CD8-positive, alpha-beta memory T cell (primary cell): ENCODE data around the gene TENT4B. TPM values are rescaled to one million over a fixed set of nuclear protein-coding genes. Genes with fewer than 3 reads are reported as not detected.

Experiments used
- CTCF ChIA-PET: fragments of 350-600 bp; sonication (Branson Sonifier 250); formaldehyde crosslinking; loops from one replicate; lab custom pipeline; 2021; ENCODE audit warnings: antibody characterized with exemption; lab: Charles Lee
- POLR2A ChIA-PET: fragments of 350-600 bp; sonication (Branson Sonifier 250); formaldehyde crosslinking; loops from one replicate; lab custom pipeline; 2021; ENCODE audit warnings: antibody characterized with exemption; lab: Charles Lee
- DNase-seq, 5 donors: peaks; one replicate each; pipeline versions ENCODE4 v3.0.0 to v3.0.0-alpha.2; 2020 to 2022; ENCODE audit warnings: mixed read lengths in 1 of 5
- H3K27ac ChIP-seq: one replicate; pipeline ENCODE4 v1.7.0; 2013; ENCODE audit warnings: low read depth, mild to moderate bottlenecking, low read length, moderate library complexity
- H3K27me3 ChIP-seq: 2 replicates; pipeline ENCODE4 v1.7.0; 2013; ENCODE audit warnings: low read length, mild to moderate bottlenecking; ENCODE audit not compliant: insufficient read depth, poor library complexity, severe bottlenecking
- H3K36me3 ChIP-seq: 2 replicates; pipeline ENCODE4 v1.7.0; 2013; ENCODE audit warnings: mild to moderate bottlenecking, low read length, moderate library complexity; ENCODE audit not compliant: insufficient read depth
- H3K4me1 ChIP-seq: 2 replicates; pipeline ENCODE4 v1.7.0; 2013; ENCODE audit warnings: mild to moderate bottlenecking, low read length, moderate library complexity; ENCODE audit not compliant: insufficient read depth
- H3K4me3 ChIP-seq: 2 replicates; pipeline ENCODE4 v1.7.0; 2013; ENCODE audit warnings: mild to moderate bottlenecking, low read length
- H3K9me3 ChIP-seq: 2 replicates; pipeline ENCODE4 v1.7.0; 2013; ENCODE audit warnings: mild to moderate bottlenecking, low read length
- H3K27ac Mint-ChIP-seq, 8 donors: one replicate each; pipeline ENCODE4 v1.8.0; 2020 to 2021; ENCODE audit warnings: mixed read lengths in 8 of 8, mild to moderate bottlenecking in 6 of 8, inconsistent platforms in 3 of 8, moderate library complexity in 3 of 8
- H3K27me3 Mint-ChIP-seq, 2 donors: one replicate each; pipeline ENCODE4 v1.8.0; 2020 to 2021; ENCODE audit warnings: mixed read lengths in 2 of 2, mild to moderate bottlenecking in 1 of 2, moderate library complexity in 1 of 2
- H3K36me3 Mint-ChIP-seq, 3 donors: one replicate each; pipeline ENCODE4 v1.8.0; 2020 to 2021; ENCODE audit warnings: mixed read lengths in 3 of 3, inconsistent platforms in 1 of 3, mild to moderate bottlenecking in 1 of 3
- H3K4me1 Mint-ChIP-seq, 3 donors: one replicate each; pipeline ENCODE4 v1.8.0; 2020 to 2021; ENCODE audit warnings: mixed read lengths in 3 of 3, inconsistent platforms in 1 of 3, mild to moderate bottlenecking in 1 of 3
- H3K4me3 Mint-ChIP-seq, 7 donors: one replicate each; pipeline ENCODE4 v1.8.0; 2020 to 2021; ENCODE audit warnings: mixed read lengths in 7 of 7, mild to moderate bottlenecking in 6 of 7, moderate library complexity in 4 of 7, inconsistent platforms in 2 of 7
- H3K9me3 Mint-ChIP-seq, 5 donors: one replicate each; pipeline ENCODE4 v1.8.0; 2020 to 2022; ENCODE audit warnings: mixed read lengths in 5 of 5, mild to moderate bottlenecking in 3 of 5, moderate library complexity in 2 of 5, inconsistent platforms in 1 of 5
- polyA plus RNA-seq: library from polyadenylated mRNA; unstranded; fragments of 300-500 nt; fragmentation: Illumina TruSeq; gene quantifications from one replicate; pipeline ENCODE4 v1.2.3, GENCODE V29; 2021
- total RNA-seq, 2 experiments: library from RNA; stranded (reverse); gene quantifications; one replicate each; pipeline ENCODE4 v1.2.3, GENCODE V29; 2021

The TENT4B gene
- total and polyA plus RNA-seq, 3 experiments from 2014 or later: 5.6 to 23.0 (median 21.6) TPM

- H3K27ac ChIP-seq: no peak overlapping the region
- H3K27me3 ChIP-seq: no peaks in the 10 kb centered on the region
- Mint-ChIP-seq H3K4me3 (peak overlapping the region in 2 of 7 donors; percentile 15 to 63), H3K4me1 (peaks cover 60 to 90% (median 88%) of the 10 kb centered on the region in 3 donors), H3K9me3 (no peaks in the 10 kb centered on the region), H3K36me3 (peaks cover 0 to 1% (median 1%) of the 10 kb centered on the region in 3 donors), H3K27ac (no peak overlapping the region), H3K27me3 (no peaks in the 10 kb centered on the region)
- ChIA-PET POLR2A (no interaction called here), CTCF (interaction anchor here (2.9 kb wide), 1 partner anchor 12 kb away, joined by 10 read pairs; no protein-coding TSS in a partner anchor)
- no peak for DNase-seq
- H3K4me1 ChIP-seq: peaks cover 45% of the 10 kb centered on the region
- no peaks in the 10 kb centered on the region for H3K9me3 ChIP-seq
- no peaks in the 10 kb centered on the region for H3K36me3 ChIP-seq
- no peak overlapping the region for H3K4me3 ChIP-seq
Observed at GRCh38 chr16:50198802-50199403, 45.8 kb downstream of the TENT4B start.

- Histone ChIP-seq H3K4me1 (peaks cover 34% of the 10 kb centered on the region), H3K4me3 (no peak overlapping the region), H3K9me3 (no peaks in the 10 kb centered on the region), H3K27me3 (no peaks in the 10 kb centered on the region), H3K27ac (no peak overlapping the region), H3K36me3 (no peaks in the 10 kb centered on the region)
- Mint-ChIP-seq H3K4me3 (peak overlapping the region in 1 of 7 donors; percentile 45), H3K27me3 (no peaks in the 10 kb centered on the region), H3K9me3 (no peaks in the 10 kb centered on the region), H3K36me3 (peaks cover 0 to 1% (median 0%) of the 10 kb centered on the region in 3 donors), H3K4me1 (peaks cover 54 to 90% (median 87%) of the 10 kb centered on the region in 3 donors), H3K27ac (peak overlapping the region in 2 of 8 donors; percentile 29 to 58)
- ChIA-PET POLR2A (no interaction called here), CTCF (interaction anchor here (0.9 to 1.2 kb wide), 2 partner anchors 73 to 134 kb away, joined by 3 read pairs; no protein-coding TSS in a partner anchor)
- DNase-seq: no peak
Observed at GRCh38 chr16:50201787-50202186, 48.7 kb downstream of the TENT4B start.

- Histone ChIP-seq H3K4me1 (peaks cover 25% of the 10 kb centered on the region), H3K27me3 (no peaks in the 10 kb centered on the region)
Observed at GRCh38 chr16:50202926-50203624, 50.0 kb downstream of the TENT4B start.

GRCh38 chr16:50203681-50204080 is 50.6 kb downstream of the TENT4B start:
- Histone ChIP-seq H3K36me3 (no peaks in the 10 kb centered on the region), H3K9me3 (no peaks in the 10 kb centered on the region), H3K4me3 (no peak overlapping the region), H3K4me1 (peaks cover 25% of the 10 kb centered on the region), H3K27me3 (no peaks in the 10 kb centered on the region), H3K27ac (no peak overlapping the region)
- CTCF ChIA-PET: no interaction called here
- Mint-ChIP-seq H3K27me3 (no peaks in the 10 kb centered on the region), H3K27ac (peak overlapping the region in 4 of 8 donors; percentile 1 to 32 (median 23)), H3K36me3 (peaks cover 0 to 1% (median 0%) of the 10 kb centered on the region in 3 donors), H3K4me1 (peaks cover 49 to 91% (median 77%) of the 10 kb centered on the region in 3 donors), H3K4me3 (no peak overlapping the region), H3K9me3 (no peaks in the 10 kb centered on the region)
- DNase-seq: no peak
- POLR2A ChIA-PET: no interaction called here

More at GRCh38 chr16:50202926-50203624, 50.0 kb downstream of the TENT4B start:
- Mint-ChIP-seq H3K9me3 (no peaks in the 10 kb centered on the region), H3K27me3 (no peaks in the 10 kb centered on the region), H3K4me1 (peaks cover 51 to 89% (median 82%) of the 10 kb centered on the region in 3 donors), H3K36me3 (peaks cover 0 to 1% (median 0%) of the 10 kb centered on the region in 3 donors), H3K4me3 (no peak overlapping the region), H3K27ac (peak overlapping the region in 7 of 8 donors; percentile 4 to 95 (median 13))
- H3K4me3 ChIP-seq: no peak overlapping the region
- DNase-seq: no peak
- H3K9me3 ChIP-seq: no peaks in the 10 kb centered on the region
- H3K36me3 ChIP-seq: no peaks in the 10 kb centered on the region
- ChIA-PET POLR2A (no interaction called here), CTCF (no interaction called here)
- H3K27ac ChIP-seq: no peak overlapping the region

GRCh38 chr16:50204453-50205108 is 51.5 kb downstream of the TENT4B start:
- Mint-ChIP-seq H3K9me3 (no peaks in the 10 kb centered on the region), H3K27ac (peak overlapping the region in 7 of 8 donors; percentile 1 to 50 (median 23)), H3K36me3 (no peaks in the 10 kb centered on the region), H3K4me1 (peaks cover 41 to 87% (median 68%) of the 10 kb centered on the region in 3 donors), H3K4me3 (no peak overlapping the region), H3K27me3 (no peaks in the 10 kb centered on the region)
- ChIA-PET POLR2A (no interaction called here), CTCF (no interaction called here)
- peaks cover 25% of the 10 kb centered on the region for H3K4me1 ChIP-seq
- no peaks in the 10 kb centered on the region for H3K27me3 ChIP-seq
- no peaks in the 10 kb centered on the region for H3K9me3 ChIP-seq
- no peak overlapping the region for H3K4me3 ChIP-seq
- no peaks in the 10 kb centered on the region for H3K36me3 ChIP-seq
- no peak overlapping the region for H3K27ac ChIP-seq
- no peak for DNase-seq

- ChIA-PET CTCF (interaction anchor here (1.2 kb wide), 1 partner anchor 183 kb away, joined by 4 read pairs; the partner anchor contains the start of gene CNEP1R1), POLR2A (no interaction called here)
- Histone ChIP-seq H3K27ac (no peak overlapping the region), H3K4me1 (peaks cover 13% of the 10 kb centered on the region), H3K4me3 (no peak overlapping the region), H3K27me3 (no peaks in the 10 kb centered on the region), H3K36me3 (peaks cover 6% of the 10 kb centered on the region), H3K9me3 (no peaks in the 10 kb centered on the region)
- no peak for DNase-seq
- no peak overlapping the region for H3K27ac Mint-ChIP-seq
- H3K9me3 Mint-ChIP-seq: no peaks in the 10 kb centered on the region
- H3K4me3 Mint-ChIP-seq: no peak overlapping the region
- peaks cover 0 to 2% of the 10 kb centered on the region in 2 donors for H3K27me3 Mint-ChIP-seq
- peaks cover 36 to 73% (median 53%) of the 10 kb centered on the region in 3 donors for H3K4me1 Mint-ChIP-seq
- peaks cover 0 to 19% (median 2%) of the 10 kb centered on the region in 3 donors for H3K36me3 Mint-ChIP-seq
Observed at GRCh38 chr16:50207652-50208051, 54.5 kb downstream of the TENT4B start.

- H3K27ac ChIP-seq: no peak overlapping the region
Observed at GRCh38 chr16:50208460-50208931, 55.4 kb downstream of the TENT4B start.

More at GRCh38 chr16:50208460-50208931, 55.4 kb downstream of the TENT4B start:
- Histone ChIP-seq H3K36me3 (peaks cover 6% of the 10 kb centered on the region), H3K4me3 (no peak overlapping the region), H3K9me3 (no peaks in the 10 kb centered on the region), H3K4me1 (peaks cover 6% of the 10 kb centered on the region), H3K27me3 (no peaks in the 10 kb centered on the region)
- Mint-ChIP-seq H3K4me1 (peaks cover 27 to 65% (median 44%) of the 10 kb centered on the region in 3 donors), H3K4me3 (no peak overlapping the region), H3K9me3 (no peaks in the 10 kb centered on the region), H3K36me3 (peaks cover 0 to 27% (median 2%) of the 10 kb centered on the region in 3 donors), H3K27ac (peak overlapping the region in 3 of 8 donors; percentile 5 to 74 (median 29)), H3K27me3 (peaks cover 0 to 2% of the 10 kb centered on the region in 2 donors)
- POLR2A ChIA-PET: no interaction called here
- DNase-seq: no peak
- CTCF ChIA-PET: interaction anchor here (1.2 to 3.5 kb wide), 2 partner anchors 183 kb away, joined by 4 to 43 read pairs; partner anchors contain the start of gene CNEP1R1
